GM18526 (cell line): ENCODE results near the gene PNPLA1.

Experiments
- POLR2A ChIP-seq: IDR thresholded peaks from 3 replicates; pipeline ENCODE4 v1.6.1; 2011; ENCODE audit not compliant: insufficient read length; ENCODE audit errors: extremely low read depth

Gene PNPLA1

GRCh38 chr6:36314221-36315014, 44.6 kb downstream of the PNPLA1 start:
- TF ChIP-seq POLR2A = no peak

GRCh38 chr6:36315921-36316320, 46.1 kb downstream of the PNPLA1 start:
- TF ChIP-seq POLR2A = no peak

GRCh38 chr6:36317623-36318022, 47.8 kb downstream of the PNPLA1 start:
- TF ChIP-seq POLR2A = no peak

DNA sequence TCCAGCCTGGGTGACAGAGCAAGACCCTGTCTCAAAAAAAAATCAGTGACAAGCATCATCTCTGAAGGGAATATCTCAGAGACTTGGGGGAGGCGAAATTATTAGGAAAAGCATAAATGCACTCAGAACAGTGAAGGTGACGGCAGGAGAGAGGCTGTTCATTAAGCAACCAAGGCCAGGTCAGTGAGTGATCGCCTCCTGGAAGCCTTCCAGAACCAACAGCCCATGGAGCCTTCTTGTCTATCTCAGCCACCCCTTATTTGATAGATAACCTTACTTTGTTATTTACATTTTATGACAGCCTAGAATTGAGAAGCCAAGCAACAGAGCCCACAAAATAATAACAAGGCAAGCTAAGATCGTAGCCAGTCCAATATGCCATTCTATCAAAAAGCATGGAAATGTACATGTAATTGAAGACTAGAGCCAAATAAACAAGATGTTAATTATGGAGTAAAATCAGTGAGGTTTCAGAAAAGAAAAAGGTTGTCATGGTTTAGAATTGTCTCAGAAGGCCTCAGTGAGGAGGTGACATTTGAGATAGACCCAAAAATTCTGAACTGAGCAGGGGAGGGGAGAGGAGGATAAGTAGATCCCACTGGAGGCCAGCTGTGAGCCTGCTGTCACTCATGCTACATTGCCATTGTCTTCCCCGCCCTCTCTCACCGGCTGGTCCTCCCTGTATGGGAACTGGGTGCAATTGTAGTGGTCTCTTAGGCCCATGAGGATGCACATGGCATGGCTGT, 49.0 kb downstream of the PNPLA1 start:
- TF ChIP-seq POLR2A = no peak

DNA sequence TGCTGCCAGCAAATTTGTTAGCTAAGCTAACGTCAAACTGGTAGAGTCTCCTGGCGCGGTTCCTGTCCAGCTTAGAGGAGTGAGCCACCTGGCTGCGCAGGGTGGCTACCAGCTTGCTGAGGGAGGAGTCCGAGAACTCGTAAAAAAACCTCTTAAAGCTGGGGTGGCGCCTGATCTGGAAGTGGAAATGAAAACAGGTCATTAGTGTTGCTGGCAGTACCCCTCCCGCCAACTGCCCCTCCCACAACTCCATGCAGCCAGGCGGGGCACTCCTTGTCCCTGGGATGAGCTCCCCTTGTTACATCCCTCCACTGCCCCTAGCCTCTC, 49.5 kb downstream of the PNPLA1 start:
- TF ChIP-seq POLR2A = no peak

- TF ChIP-seq POLR2A = no peak
These were observed 50.0 kb downstream of the PNPLA1 start for GRCh38 chr6:36319821-36320220.

DNA sequence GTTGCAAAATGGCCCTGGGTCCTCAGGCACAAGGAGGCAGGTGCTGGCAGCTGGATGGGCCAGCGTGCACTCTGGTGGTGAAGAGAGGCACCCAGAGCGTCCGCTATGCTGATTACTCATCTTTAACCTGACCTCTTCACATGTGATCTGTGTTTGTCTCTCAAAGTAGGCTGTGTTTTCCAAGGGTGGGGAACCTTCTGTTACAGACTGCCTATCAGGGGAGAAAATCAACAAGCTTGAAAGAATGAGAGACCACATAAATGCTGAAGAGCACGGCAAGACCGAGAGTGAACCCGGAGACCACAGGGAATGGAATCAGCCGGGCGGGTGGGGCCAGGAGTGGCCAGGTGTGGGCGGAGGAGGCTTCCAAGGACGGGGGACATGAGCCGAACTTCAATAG, 50.6 kb downstream of the PNPLA1 start:
- TF ChIP-seq POLR2A = no peak

GRCh38 chr6:36322591-36322990, 52.7 kb downstream of the PNPLA1 start:
- TF ChIP-seq POLR2A = no peak

- no peak for TF ChIP-seq POLR2A
These were observed 53.2 kb downstream of the PNPLA1 start for GRCh38 chr6:36323062-36323461.

- no peak for TF ChIP-seq POLR2A
These were observed 54.3 kb downstream of the PNPLA1 start for GRCh38 chr6:36324191-36324590.

- TF ChIP-seq POLR2A = no peak
These were observed 54.9 kb downstream of the PNPLA1 start for GRCh38 chr6:36324715-36325114.

DNA sequence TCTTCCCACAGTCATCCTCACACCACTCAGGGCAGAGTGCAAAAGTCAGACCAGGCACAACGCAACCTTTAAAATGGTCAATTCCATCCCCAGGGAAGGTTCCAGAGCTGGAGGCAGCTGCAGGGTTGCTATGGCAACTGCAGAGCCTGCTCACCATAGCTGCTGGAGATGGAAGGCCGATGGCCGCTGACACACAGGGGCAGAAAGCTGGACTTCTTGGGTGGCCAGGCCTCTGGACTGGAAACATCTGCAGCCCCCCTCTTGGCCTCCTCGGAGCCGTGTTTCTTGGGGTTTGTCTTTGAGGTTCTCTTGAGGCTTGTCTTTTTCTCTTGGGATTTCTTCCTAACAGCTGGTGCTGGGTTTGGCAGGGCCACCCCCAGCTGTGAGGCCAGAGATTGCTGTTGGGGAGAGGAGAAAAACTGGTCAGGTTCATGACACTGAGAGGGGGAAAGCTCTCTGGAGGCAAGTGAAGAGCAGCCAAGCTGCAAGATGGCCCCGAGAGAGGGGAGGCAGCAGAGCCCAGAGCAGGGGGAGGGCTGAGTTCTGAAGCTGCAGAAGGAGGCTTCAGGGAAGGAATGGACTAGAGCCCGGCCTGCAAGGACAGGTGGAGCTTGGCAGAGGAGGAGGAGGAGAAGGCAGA, 56.6 kb downstream of the PNPLA1 start:
- no peak for TF ChIP-seq POLR2A

GRCh38 chr6:36327226-36327918, 57.5 kb downstream of the PNPLA1 start:
- TF ChIP-seq POLR2A = no peak

DNA sequence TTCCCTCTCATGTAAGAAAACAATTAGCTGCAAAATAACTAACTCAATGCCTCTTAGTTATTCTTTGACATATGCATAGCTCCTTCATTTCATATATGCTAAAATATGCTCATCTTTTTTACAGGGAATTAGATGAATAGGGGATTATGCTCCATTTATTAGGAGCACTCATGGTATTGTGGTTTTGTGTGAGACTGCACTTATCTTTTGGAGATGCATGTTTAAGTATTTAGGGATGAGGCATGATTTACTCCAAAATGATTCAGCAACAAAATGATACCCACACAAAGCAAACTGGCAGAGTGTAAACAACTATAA, 58.0 kb downstream of the PNPLA1 start:
- no peak for TF ChIP-seq POLR2A

GRCh38 chr6:36328600-36328999, 58.7 kb downstream of the PNPLA1 start:
- TF ChIP-seq POLR2A = no peak

- no peak for TF ChIP-seq POLR2A
These were observed 60.0 kb downstream of the PNPLA1 start for GRCh38 chr6:36329798-36330291.

DNA sequence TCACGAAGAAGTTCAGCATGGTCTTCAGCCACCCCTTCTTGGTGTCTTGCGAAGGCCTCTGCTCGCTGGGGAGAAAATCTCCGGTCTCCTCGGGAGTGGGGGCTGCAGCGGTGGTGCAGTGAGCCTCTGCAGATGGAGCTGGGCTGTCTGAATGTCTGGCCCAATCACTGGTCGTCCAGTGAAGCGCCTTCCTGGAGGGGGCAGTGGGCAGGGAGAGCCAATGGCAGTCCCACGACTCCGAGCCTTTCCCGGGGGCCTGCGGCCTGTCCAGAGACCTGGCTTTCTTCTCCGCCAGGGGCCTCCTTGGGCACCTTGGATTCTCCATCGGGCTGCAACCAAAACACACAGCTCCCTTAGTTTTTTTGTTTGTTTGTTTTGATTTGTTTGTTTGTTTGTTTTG, 60.5 kb downstream of the PNPLA1 start:
- no peak for TF ChIP-seq POLR2A
